HepG2 (cell line): ENCODE measurements around the gene ITM2B. TPM values are rescaled to one million over a fixed set of nuclear protein-coding genes. Genes with fewer than 3 reads are reported as not detected.

Experiments
- AGO2 ChIP-seq: fragments of 200-400 bp; formaldehyde crosslinking; optimal IDR thresholded peaks from 2 replicates; pipeline ENCODE3; 2017; ENCODE audit warnings: mild to moderate bottlenecking, low read depth, low read length, moderate library complexity
- ARID4A ChIP-seq: sonication (generic); formaldehyde crosslinking; IDR thresholded peaks from 2 replicates; pipeline ENCODE4 v1.5.0; 2020; ENCODE audit warnings: mild to moderate bottlenecking, missing genetic modification reagents, borderline replicate concordance
- ATAD3A ChIP-seq: sonication (generic); formaldehyde crosslinking; IDR thresholded peaks from 2 replicates; pipeline ENCODE4 v1.4.0; 2020; ENCODE audit warnings: missing genetic modification reagents
- CAMTA2 ChIP-seq: sonication (generic); formaldehyde crosslinking; IDR thresholded peaks from 2 replicates; pipeline ENCODE4 v1.4.0; 2020; ENCODE audit warnings: mild to moderate bottlenecking, missing genetic modification reagents, borderline replicate concordance
- FIP1L1 ChIP-seq: fragments of 200-400 bp; formaldehyde crosslinking; IDR thresholded peaks from 2 replicates; pipeline ENCODE4 v1.6.1; 2018; ENCODE audit warnings: low read depth, mild to moderate bottlenecking, low read length, moderate library complexity, borderline replicate concordance; ENCODE audit not compliant: insufficient read depth
- FOXO1 ChIP-seq: sonication (generic); formaldehyde crosslinking; IDR thresholded peaks from 2 replicates; pipeline ENCODE4 v1.4.0; 2020; ENCODE audit warnings: missing genetic modification reagents
- IKZF4 ChIP-seq: sonication (generic); formaldehyde crosslinking; IDR thresholded peaks from 2 replicates; pipeline ENCODE4 v1.5.1; 2020; ENCODE audit warnings: borderline replicate concordance, mild to moderate bottlenecking, low read depth, missing genetic modification reagents; ENCODE audit errors: not compliant biosample characterization
- KLF15 ChIP-seq: sonication (generic); formaldehyde crosslinking; IDR thresholded peaks from 2 replicates; pipeline ENCODE4 v1.8.1; 2023; ENCODE audit warnings: borderline replicate concordance, mild to moderate bottlenecking, inconsistent platforms, missing genetic modification reagents, mixed read lengths
- NFIC ChIP-seq: IDR thresholded peaks from 2 replicates; pipeline ENCODE4 v1.6.1; 2012; ENCODE audit warnings: mild to moderate bottlenecking, low read length, inconsistent platforms
- NRL ChIP-seq: sonication (generic); formaldehyde crosslinking; IDR thresholded peaks from 2 replicates; pipeline ENCODE4 v1.5.0; 2020; ENCODE audit warnings: missing genetic modification reagents, mild to moderate bottlenecking, moderate library complexity, borderline replicate concordance
- RBM22 ChIP-seq: fragments of 200-400 bp; formaldehyde crosslinking; optimal IDR thresholded peaks from 2 replicates; pipeline ENCODE3; 2017; ENCODE audit warnings: mild to moderate bottlenecking, low read length, moderate library complexity
- REXO4 ChIP-seq: sonication (generic); formaldehyde crosslinking; IDR thresholded peaks from 2 replicates; pipeline ENCODE4 v1.8.0; 2022; ENCODE audit warnings: missing genetic modification reagents, mild to moderate bottlenecking, borderline replicate concordance
- SP2 ChIP-seq: sonication (generic); formaldehyde crosslinking; IDR thresholded peaks from 2 replicates; pipeline ENCODE4 v1.5.1; 2020; ENCODE audit warnings: mild to moderate bottlenecking, missing genetic modification reagents
- TBP ChIP-seq: sonication (generic); formaldehyde crosslinking; IDR thresholded peaks from 2 replicates; pipeline ENCODE4 v1.5.0; 2020; ENCODE audit warnings: missing genetic modification reagents
- XRCC5 ChIP-seq: fragments of 200-400 bp; formaldehyde crosslinking; optimal IDR thresholded peaks from 2 replicates; pipeline ENCODE3; 2017; ENCODE audit warnings: mild to moderate bottlenecking, low read length
- ZMYM4 ChIP-seq: sonication (generic); formaldehyde crosslinking; IDR thresholded peaks from 2 replicates; pipeline ENCODE4 v1.8.1; 2023; ENCODE audit warnings: mild to moderate bottlenecking, missing genetic modification reagents
- ZNF362 ChIP-seq: sonication (generic); formaldehyde crosslinking; IDR thresholded peaks from 2 replicates; pipeline ENCODE4 v1.4.0; 2020; ENCODE audit warnings: missing genetic modification reagents, mild to moderate bottlenecking, borderline replicate concordance
- ZNF460 ChIP-seq: sonication (generic); formaldehyde crosslinking; IDR thresholded peaks from 2 replicates; pipeline ENCODE4 v1.5.1; 2020; ENCODE audit warnings: missing genetic modification reagents, mild to moderate bottlenecking, borderline replicate concordance
- ZNF770 ChIP-seq: sonication (generic); formaldehyde crosslinking; IDR thresholded peaks from 2 replicates; pipeline ENCODE4 v1.5.0; 2020; ENCODE audit warnings: mild to moderate bottlenecking, missing genetic modification reagents
- ZNF776 ChIP-seq: sonication (generic); formaldehyde crosslinking; IDR thresholded peaks from 2 replicates; pipeline ENCODE4 v1.4.0; 2020; ENCODE audit warnings: mild to moderate bottlenecking, missing genetic modification reagents
- polyA plus RNA-seq, 8 experiments: library from polyadenylated mRNA; depleted of rRNA in 3 of 8; stranded (reverse) in 7 of 8; unstranded in 1 of 8; fragments of >200 nt; fragmentation: Illumina TruSeq in 4 of 8; extraction: Trizol in 4 of 8; gene quantifications; 2 replicates each; pipeline versions ENCODE4 v1.2.1 to v1.2.3, GENCODE V29; 2011 to 2016; ENCODE audit warnings: low read depth in 4 of 8, missing spikeins in 1 of 8, mixed read lengths in 1 of 8; ENCODE audit not compliant: insufficient read depth in 1 of 8
- total RNA-seq, 5 experiments: library from RNA; depleted of rRNA; stranded (reverse); fragments of >200 nt; fragmentation: Illumina TruSeq; extraction: Trizol; gene quantifications; 2 replicates each; pipeline ENCODE4 v1.2.3, GENCODE V29; 2016; ENCODE audit warnings: low read depth in 1 of 5

Gene ITM2B
- total and polyA plus RNA-seq, 2 of the 13 experiments (the other 11 are each of a cell fraction or from before 2014, with no cell fraction given) = 158 to 373 TPM

GRCh38 chr13:48303359-48304142, 70.5 kb downstream of the ITM2B start, which contains the start of gene RB1 (continued):
- TF ChIP-seq ARID4A (CRISPR knock-in tag) (peak; percentile 88; the same call in 1 of the 2 replicates), NRL (CRISPR knock-in tag) (peak; percentile 29; the same call in 1 of the 2 replicates), FOXO1 (CRISPR knock-in tag) (no peak), ZNF460 (CRISPR knock-in tag) (no peak), RBM22 (peak; percentile 56), NFIC (0 out of 2 replicates have a peak, but pooled peaks have one; percentile 47), AGO2 (peak; percentile 78), FIP1L1 (no peak), SP2 (peak; percentile 55; the same call in 1 of the 2 replicates), ZNF362 (peak; percentile 16; the same call in 1 of the 2 replicates), REXO4 (CRISPR knock-in tag) (no peak), CAMTA2 (CRISPR knock-in tag) (0 out of 2 replicates have a peak, but pooled peaks have one; percentile 13), TBP (CRISPR knock-in tag) (no peak), KLF15 (CRISPR knock-in tag) (no peak), ATAD3A (no peak), IKZF4 (CRISPR knock-in tag) (peak; percentile 17), ZMYM4 (CRISPR knock-in tag) (peak; percentile 73), ZNF776 (peak; percentile 52; the same call in 1 of the 2 replicates), ZNF770 (no peak), XRCC5 (peak; percentile 16)
